Adipocyte (in vitro differentiated cells): ENCODE results near the gene JHY.

ENCODE experiments used
- DNase-seq: peaks from one replicate; pipeline ENCODE4 v3.0.0-alpha.2; 2015; ENCODE audit warnings: low read depth
- H3K27me3 ChIP-seq: replicated peaks from 2 replicates; pipeline ENCODE4 v1.7.0; 2013; ENCODE audit warnings: mild to moderate bottlenecking, low read length, moderate library complexity; ENCODE audit not compliant: control insufficient read depth, insufficient read depth
- H3K36me3 ChIP-seq: 2 replicates; pipeline ENCODE4 v1.7.0; 2013; ENCODE audit warnings: low read length, mild to moderate bottlenecking, moderate library complexity; ENCODE audit not compliant: control insufficient read depth, insufficient read depth, severe bottlenecking
- H3K4me1 ChIP-seq: 2 replicates; pipeline ENCODE4 v1.7.0; 2013; ENCODE audit warnings: mild to moderate bottlenecking, low read length, moderate library complexity; ENCODE audit not compliant: control insufficient read depth, insufficient read depth
- H3K4me3 ChIP-seq: 2 replicates; pipeline ENCODE4 v1.7.0; 2013; ENCODE audit warnings: mild to moderate bottlenecking, low read length, moderate library complexity
- H3K9ac ChIP-seq: 2 replicates; pipeline ENCODE4 v1.7.0; 2013; ENCODE audit warnings: mild to moderate bottlenecking, low read length, moderate library complexity
- H3K9me3 ChIP-seq: 2 replicates; pipeline ENCODE4 v1.7.0; 2013; ENCODE audit warnings: mild to moderate bottlenecking, low read length, moderate library complexity; ENCODE audit not compliant: control insufficient read depth

Gene JHY

GRCh38 chr11:122984186-122985011, 101.8 kb downstream of the JHY start:
- H3K4me3 ChIP-seq = peak overlapping the region; percentile 87
- H3K4me1 ChIP-seq = peaks cover 3% of the 10 kb centered on the region
- peak; percentile 57 for DNase-seq
- peak overlapping the region; percentile 69 for H3K9ac ChIP-seq
- peaks cover 80% of the 10 kb centered on the region for H3K27me3 ChIP-seq
- no peaks in the 10 kb centered on the region for H3K9me3 ChIP-seq
- no peaks in the 10 kb centered on the region for H3K36me3 ChIP-seq

- no peak for DNase-seq
- Histone ChIP-seq H3K9me3 (no peaks in the 10 kb centered on the region), H3K4me1 (peaks cover 8% of the 10 kb centered on the region), H3K4me3 (no peak overlapping the region), H3K9ac (no peak overlapping the region), H3K36me3 (no peaks in the 10 kb centered on the region), H3K27me3 (peaks cover 42% of the 10 kb centered on the region)
These were observed 113.0 kb downstream of the JHY start for GRCh38 chr11:122995526-122995925.

- H3K9ac ChIP-seq = no peak overlapping the region
- H3K4me3 ChIP-seq = no peak overlapping the region
- no peak for DNase-seq
- peaks cover 41% of the 10 kb centered on the region for H3K27me3 ChIP-seq
- H3K9me3 ChIP-seq = no peaks in the 10 kb centered on the region
- no peaks in the 10 kb centered on the region for H3K36me3 ChIP-seq
- peaks cover 8% of the 10 kb centered on the region for H3K4me1 ChIP-seq
These were observed 116.3 kb downstream of the JHY start for GRCh38 chr11:122998727-122999366.

- H3K9me3 ChIP-seq = no peaks in the 10 kb centered on the region
- no peak overlapping the region for H3K4me3 ChIP-seq
- H3K9ac ChIP-seq = no peak overlapping the region
- H3K27me3 ChIP-seq = peaks cover 27% of the 10 kb centered on the region
- no peaks in the 10 kb centered on the region for H3K36me3 ChIP-seq
- DNase-seq = no peak
- H3K4me1 ChIP-seq = peaks cover 8% of the 10 kb centered on the region
These were observed 118.2 kb downstream of the JHY start for GRCh38 chr11:123000721-123001120.

GRCh38 chr11:123006860-123007542, 124.4 kb downstream of the JHY start:
- Histone ChIP-seq H3K4me1 (no peaks in the 10 kb centered on the region), H3K9ac (no peak overlapping the region), H3K36me3 (no peaks in the 10 kb centered on the region), H3K4me3 (no peak overlapping the region), H3K27me3 (peaks cover 21% of the 10 kb centered on the region), H3K9me3 (no peaks in the 10 kb centered on the region)
- DNase-seq = no peak
